GM21515 (cell line): Measurements from ENCODE around the gene SOX5.

Source experiments
- ATAC-seq: cut with Tn5 transposase; IDR thresholded peaks from one replicate; pipeline ENCODE4 v1.9.1; 2021; ENCODE audit not compliant: unreplicated experiment

The SOX5 gene

GRCh38 chr12:23699031-23699430 lies 250.4 kb downstream of the SOX5 start:
- no peak for ATAC-seq

- no peak for ATAC-seq
Measured at GRCh38 chr12:23694920-23695319, 254.6 kb downstream of the SOX5 start.

GRCh38 chr12:23694307-23694706 lies 255.2 kb downstream of the SOX5 start:
- no peak for ATAC-seq

GRCh38 chr12:23687947-23688346 lies 261.5 kb downstream of the SOX5 start:
- no peak for ATAC-seq

GRCh38 chr12:23686095-23686494 lies 263.4 kb downstream of the SOX5 start:
- ATAC-seq, result no peak

DNA sequence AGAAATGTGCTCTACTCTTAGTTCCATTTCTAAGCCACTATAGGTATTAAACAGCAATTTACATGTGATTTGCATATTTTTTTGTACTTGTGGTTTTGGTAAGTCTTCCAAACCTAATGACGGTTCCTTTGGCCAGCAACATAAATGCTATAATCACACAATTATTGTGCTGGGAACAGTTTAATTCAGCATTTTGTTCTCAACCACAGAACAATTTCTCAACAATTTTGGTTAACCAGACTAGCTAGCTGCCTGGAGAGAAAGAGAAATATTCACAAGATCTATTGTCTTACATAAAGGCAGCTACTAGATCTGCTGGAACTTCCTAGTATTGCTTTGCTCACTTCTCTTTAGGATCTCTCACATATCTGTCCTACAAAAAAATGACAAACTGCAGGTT lies 265.3 kb downstream of the SOX5 start:
- no peak for ATAC-seq

DNA sequence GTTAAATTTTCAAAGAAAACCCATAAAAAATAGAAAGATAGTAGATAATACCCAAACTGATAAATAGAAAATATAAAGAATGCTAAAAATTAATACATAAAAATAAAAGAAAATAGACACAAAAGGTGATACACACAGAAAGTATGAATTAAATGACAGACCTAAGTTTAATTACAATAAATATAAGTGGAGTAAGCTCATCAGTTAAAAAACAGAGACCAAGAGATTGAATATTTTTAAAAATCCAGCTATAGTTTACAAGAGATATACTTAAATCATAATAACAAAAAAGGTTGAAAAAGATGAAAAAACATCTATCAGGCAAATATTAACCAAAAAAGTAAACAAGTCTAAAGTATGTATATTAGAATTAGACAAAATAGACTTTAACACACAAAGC lies 268.2 kb downstream of the SOX5 start:
- ATAC-seq, result no peak

DNA sequence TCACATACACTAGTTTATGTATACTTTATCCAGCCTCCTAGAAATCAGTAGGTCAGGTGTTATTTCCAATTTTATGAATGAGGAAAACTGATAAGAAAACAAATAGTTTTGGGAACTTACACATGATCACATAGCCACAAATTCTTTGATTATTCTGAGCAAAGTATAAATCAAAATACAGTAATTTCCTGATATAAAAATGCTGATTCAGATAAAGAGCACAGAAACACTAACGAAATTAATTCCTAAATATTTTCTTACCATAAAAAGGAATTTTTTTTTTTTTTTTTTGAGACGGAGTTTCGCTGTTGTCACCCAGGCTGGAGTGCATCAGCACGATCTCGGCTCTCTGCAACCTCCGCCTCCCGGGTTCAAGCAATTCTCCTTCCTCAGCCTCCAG lies 275.4 kb downstream of the SOX5 start:
- ATAC-seq, result no peak

DNA sequence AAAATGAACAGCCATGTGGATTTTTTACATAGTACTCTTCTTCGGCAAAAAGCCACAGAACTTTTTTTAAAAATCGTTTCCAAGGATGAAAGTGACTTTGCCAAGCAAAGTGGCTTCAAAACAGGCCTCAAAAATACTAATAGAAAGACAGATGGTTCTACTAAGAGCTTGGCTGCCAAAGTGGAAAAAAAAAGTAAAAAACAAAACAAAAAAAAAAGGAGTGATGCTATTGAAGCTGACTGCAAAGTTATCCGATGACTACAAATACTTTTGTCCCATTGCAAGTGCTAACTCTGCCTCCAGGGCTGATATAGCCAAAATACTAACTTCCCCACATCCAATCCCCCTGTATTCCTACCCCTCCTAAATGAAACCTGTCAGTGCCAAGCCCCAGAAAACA lies 277.6 kb downstream of the SOX5 start:
- ATAC-seq, result no peak

DNA sequence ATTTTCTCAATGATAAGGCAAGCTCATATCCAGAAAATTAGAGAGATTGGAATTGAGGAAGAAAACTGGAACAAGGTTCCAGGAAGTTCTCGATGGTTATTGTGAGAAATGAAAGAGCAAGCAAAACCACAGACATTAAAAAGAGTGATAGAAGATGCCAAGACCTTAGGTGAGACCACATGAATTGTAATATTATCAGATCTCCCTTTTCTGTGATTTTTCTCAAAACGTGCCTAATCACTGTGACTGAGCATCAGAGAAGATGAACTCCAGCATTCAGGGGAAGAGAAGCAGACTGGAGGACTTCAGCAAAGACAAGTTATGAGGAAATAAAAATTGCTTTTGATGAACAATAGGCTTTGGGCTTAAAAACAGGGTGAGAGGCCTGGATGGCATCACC lies 278.8 kb downstream of the SOX5 start:
- ATAC-seq, result no peak

GRCh38 chr12:23669691-23670090 lies 279.8 kb downstream of the SOX5 start:
- no peak for ATAC-seq

- no peak for ATAC-seq
Measured at GRCh38 chr12:23666866-23667265, 282.6 kb downstream of the SOX5 start.

- ATAC-seq, result no peak
Measured at GRCh38 chr12:23662966-23663365, 286.5 kb downstream of the SOX5 start.

DNA sequence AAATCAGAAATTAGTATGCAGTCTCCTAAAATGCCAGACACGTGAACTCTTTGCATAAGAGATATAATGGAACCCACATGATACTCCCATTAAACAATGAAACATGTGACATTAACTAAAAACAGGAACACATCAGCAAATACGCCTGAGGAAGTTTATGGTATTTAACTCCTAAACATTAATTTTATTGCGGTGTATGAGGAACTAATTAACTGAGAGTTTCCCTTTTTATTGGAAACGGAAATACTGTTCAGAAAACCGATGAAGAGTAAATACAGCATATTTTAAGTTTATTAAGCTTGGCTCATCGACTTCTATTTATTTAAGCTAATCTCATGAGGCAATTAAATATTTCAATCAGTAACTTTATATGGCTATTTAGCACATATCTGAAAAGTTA lies 290.3 kb downstream of the SOX5 start:
- ATAC-seq, result no peak

DNA sequence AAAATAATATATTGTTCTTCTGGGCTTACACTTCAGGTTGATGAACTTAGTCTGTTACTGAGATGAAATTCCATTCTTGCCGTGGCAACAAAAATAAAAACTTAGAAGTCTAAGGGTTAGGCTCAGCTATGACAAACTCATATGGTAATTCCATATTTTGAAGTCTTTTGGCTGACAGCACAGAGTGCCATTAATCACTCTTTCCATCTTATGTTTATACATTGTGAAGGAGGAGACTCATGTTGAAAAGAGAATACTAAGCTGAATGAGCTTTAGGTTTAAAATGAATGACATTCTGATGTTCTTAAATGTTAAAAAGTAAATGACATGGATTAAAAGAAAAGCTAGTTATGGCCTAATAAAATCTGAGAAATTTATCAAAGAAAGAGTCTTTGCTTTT lies 291.9 kb downstream of the SOX5 start:
- no peak for ATAC-seq

- ATAC-seq, result no peak
Measured at GRCh38 chr12:23655884-23656283, 293.6 kb downstream of the SOX5 start.

GRCh38 chr12:23655112-23655511 lies 294.4 kb downstream of the SOX5 start:
- no peak for ATAC-seq

GRCh38 chr12:23648546-23648945 lies 300.9 kb downstream of the SOX5 start:
- ATAC-seq, result no peak

DNA sequence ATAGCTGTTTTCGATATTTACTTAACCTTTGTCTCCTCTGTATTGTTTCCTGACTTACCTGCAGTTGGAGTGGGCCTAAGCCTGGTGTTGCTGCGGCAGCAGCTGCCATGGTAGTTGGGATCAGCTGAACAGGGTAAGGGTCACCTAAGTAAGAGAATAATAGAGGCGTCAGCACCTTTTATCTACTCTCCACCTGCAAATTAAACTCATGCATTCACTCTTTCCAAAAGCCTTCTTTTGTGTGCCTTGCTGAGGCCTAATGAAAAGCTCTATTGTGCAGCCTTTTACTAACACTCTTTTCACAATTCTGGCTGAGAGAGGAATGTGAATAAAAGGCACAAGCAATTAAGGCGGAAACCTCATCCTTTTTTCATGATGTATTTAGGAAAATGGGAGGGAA lies 308.7 kb downstream of the SOX5 start:
- ATAC-seq, result no peak

DNA sequence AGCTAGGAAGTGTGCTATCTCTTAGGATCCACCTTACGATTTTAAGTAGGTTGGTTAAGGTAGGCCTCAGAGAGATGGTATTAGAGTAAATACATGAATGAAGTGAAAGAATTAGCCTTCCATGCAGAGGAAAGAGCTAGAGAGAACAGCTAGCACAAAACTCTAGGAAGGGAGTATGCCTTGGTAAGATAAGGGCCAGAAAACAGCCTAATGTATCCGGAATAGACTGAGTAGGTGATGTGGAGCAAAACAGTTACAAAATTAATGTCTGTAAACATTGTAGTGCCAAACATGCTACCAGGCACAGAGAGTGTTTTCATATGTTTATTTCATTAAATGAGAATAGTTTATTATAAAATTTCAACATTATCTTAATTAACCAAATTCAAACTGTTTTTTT lies 315.1 kb downstream of the SOX5 start:
- no peak for ATAC-seq

DNA sequence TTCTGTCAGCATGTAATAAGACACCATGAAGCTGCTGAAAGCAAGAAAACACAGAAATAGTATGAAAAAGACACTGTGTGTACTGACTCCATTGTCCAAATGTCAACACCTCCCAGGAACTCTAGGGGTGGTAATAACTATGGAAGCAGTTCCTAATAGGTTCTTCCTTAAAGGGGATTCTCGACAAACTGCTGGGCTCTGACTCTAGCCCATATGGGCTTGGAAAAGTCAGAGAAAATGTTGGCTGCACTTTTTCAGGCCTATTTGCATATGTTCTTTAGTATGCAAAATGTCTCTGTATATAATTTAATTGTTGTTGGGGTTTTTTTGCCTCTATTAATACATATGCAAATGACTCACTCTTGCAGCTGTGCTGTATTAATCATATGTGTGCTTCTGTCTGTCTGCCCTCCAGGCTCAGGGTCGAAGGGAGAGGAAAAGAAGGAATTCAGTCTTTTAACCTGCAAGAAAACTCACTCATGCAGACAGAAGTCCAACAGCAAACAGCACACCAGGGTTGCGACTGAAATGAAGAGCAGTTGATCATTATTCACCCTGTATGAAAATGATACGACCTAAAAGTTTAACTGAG lies 317.6 kb downstream of the SOX5 start:
- no peak for ATAC-seq

GRCh38 chr12:23630524-23630923 lies 318.9 kb downstream of the SOX5 start:
- ATAC-seq, result no peak

DNA sequence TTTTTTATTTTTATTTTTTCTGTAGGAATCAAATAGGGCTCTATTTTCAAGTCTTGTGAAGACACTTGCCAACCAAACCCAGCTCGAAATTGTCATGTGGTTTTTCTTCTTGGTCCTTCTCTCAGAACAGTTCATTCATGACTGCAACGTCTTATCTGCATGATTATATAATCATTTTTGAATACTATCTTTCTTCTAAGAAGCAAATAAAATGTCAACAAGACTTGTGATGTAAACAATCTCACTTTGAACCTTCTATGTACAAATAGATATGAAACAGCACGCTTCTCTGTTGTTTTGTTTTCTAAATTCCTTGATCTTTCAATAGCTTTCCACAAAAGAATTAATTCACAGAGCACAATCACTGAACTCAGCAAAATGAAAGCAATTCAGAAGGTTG lies 320.7 kb downstream of the SOX5 start:
- no peak for ATAC-seq

DNA sequence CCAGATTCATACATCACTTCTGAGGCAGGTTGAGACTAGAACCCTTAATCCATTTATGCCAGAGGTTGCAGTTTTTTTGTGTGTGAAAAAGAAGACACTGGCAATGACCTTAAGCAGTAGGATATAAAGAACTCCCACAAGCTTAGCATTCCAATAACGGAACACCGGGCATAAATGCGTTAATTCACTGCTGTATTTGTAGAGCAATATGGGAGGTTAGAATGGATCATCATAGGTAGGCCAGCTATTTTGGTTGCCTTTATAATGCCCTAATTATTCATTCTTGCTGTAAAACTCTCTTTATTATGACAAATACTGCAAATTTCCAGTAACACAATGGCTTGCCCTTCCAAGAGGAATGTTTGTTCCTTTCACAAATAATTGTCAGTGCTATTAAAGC lies 322.7 kb downstream of the SOX5 start:
- ATAC-seq, result no peak
